ENCODE measurements around the gene NPIPB2.

- TF ChIP-seq CTCF (IDR thresholded peaks at IDR 0.05; ENCODE audit: control extremely low read depth in 1 of 3, insufficient read depth in 1 of 3, low read depth in 1 of 3, low read length in 3 of 3), result no peak
- no peak for TF ChIP-seq RNF2 (IDR thresholded peaks at IDR 0.05; ENCODE audit: borderline replicate concordance, low read depth, low read length, missing control alignments, poor library complexity, severe bottlenecking)
- TF ChIP-seq CBX8 (IDR thresholded peaks at IDR 0.05; ENCODE audit: borderline replicate concordance, low read depth, low read length), result no peak
- no peak for TF ChIP-seq GABPA (IDR thresholded peaks at IDR 0.05; ENCODE audit: borderline replicate concordance, insufficient read depth, low read length)
- no peak for TF ChIP-seq CHD2 (IDR thresholded peaks at IDR 0.05; ENCODE audit: low read length)
- TF ChIP-seq EP300 (IDR thresholded peaks at IDR 0.05; ENCODE audit: borderline replicate concordance in 1 of 2, low read depth in 2 of 2, low read length in 2 of 2), result no peak
- no peak for TF ChIP-seq CHD7 (IDR thresholded peaks at IDR 0.05; ENCODE audit: insufficient replicate concordance, low read length)
- no peak for TF ChIP-seq EZH2 (IDR thresholded peaks at IDR 0.05; ENCODE audit: low read depth, low read length, severe bottlenecking)
- TF ChIP-seq YY1 (IDR thresholded peaks at IDR 0.05; ENCODE audit: low read depth, low read length), result no peak
- no peak for TF ChIP-seq HDAC6 (IDR thresholded peaks at IDR 0.05; ENCODE audit: low read depth, low read length)
Observed at GRCh38 chr16:11988258-11988978, 46.6 kb upstream of the NPIPB2 start.

All from H1 (cell line).